ENCODE results near the gene PCDH18.
A peak's percentile ranks its signal among the peaks of the same experiment; 100 is the strongest.
"Not testable (repeated sequence)": the region's sequence is repeated elsewhere in the genome, so short reads cannot be mapped to it uniquely, and the experiment has no call there.

Gene PCDH18

GRCh38 chr4:137524725-137525369, 7.4 kb downstream of the PCDH18 start:
- no peak for DNase-seq (ENCODE audit: low read depth)
- no peak for TF ChIP-seq CTCF (IDR thresholded peaks at IDR 0.05; ENCODE audit: control insufficient read depth, insufficient read depth, low read depth, low read length, missing control alignments)
- H3K4me3 ChIP-seq (ENCODE audit: control insufficient read depth, low read depth, low read length) = no peak overlapping the region

- no peak for TF ChIP-seq CTCF (IDR thresholded peaks at IDR 0.05; ENCODE audit: control insufficient read depth, insufficient read depth, low read depth, low read length, missing control alignments)
- H3K4me3 ChIP-seq (ENCODE audit: control insufficient read depth, low read depth, low read length) = no peak overlapping the region
- no peak for DNase-seq (ENCODE audit: low read depth)
Observed at GRCh38 chr4:137523329-137523728, 9.0 kb downstream of the PCDH18 start.

GRCh38 chr4:137521053-137521452, 11.2 kb downstream of the PCDH18 start:
- no peak for DNase-seq (ENCODE audit: low read depth)
- TF ChIP-seq CTCF (IDR thresholded peaks at IDR 0.05; ENCODE audit: control insufficient read depth, insufficient read depth, low read depth, low read length, missing control alignments) = no peak
- H3K4me3 ChIP-seq (ENCODE audit: control insufficient read depth, low read depth, low read length) = no peak overlapping the region

GRCh38 chr4:137519406-137519805, 12.9 kb downstream of the PCDH18 start:
- no peak for TF ChIP-seq CTCF (IDR thresholded peaks at IDR 0.05; ENCODE audit: control insufficient read depth, insufficient read depth, low read depth, low read length, missing control alignments)

GRCh38 chr4:137517323-137517722, 15.0 kb downstream of the PCDH18 start:
- not testable (repeated sequence) for DNase-seq (ENCODE audit: low read depth); H3K4me3 ChIP-seq (ENCODE audit: control insufficient read depth, low read depth, low read length)

More at GRCh38 chr4:137519406-137519805, 12.9 kb downstream of the PCDH18 start:
- H3K4me3 ChIP-seq (ENCODE audit: control insufficient read depth, low read depth, low read length) = no peak overlapping the region
- no peak for DNase-seq (ENCODE audit: low read depth)

- DNase-seq (ENCODE audit: low read depth) = peak; percentile 48
- H3K4me3 ChIP-seq (ENCODE audit: control insufficient read depth, low read depth, low read length) = no peak overlapping the region
- TF ChIP-seq CTCF (IDR thresholded peaks at IDR 0.05; ENCODE audit: control insufficient read depth, insufficient read depth, low read depth, low read length, missing control alignments) = no peak
Observed at GRCh38 chr4:137514406-137515111, 17.7 kb downstream of the PCDH18 start.

- H3K4me3 ChIP-seq (ENCODE audit: control insufficient read depth, low read depth, low read length) = no peak overlapping the region
- no peak for TF ChIP-seq CTCF (IDR thresholded peaks at IDR 0.05; ENCODE audit: control insufficient read depth, insufficient read depth, low read depth, low read length, missing control alignments)
- DNase-seq (ENCODE audit: low read depth) = peak; percentile 82
Observed at GRCh38 chr4:137510557-137511265, 21.6 kb downstream of the PCDH18 start.
